MV-4-11 (cell line): ENCODE results near the gene NF2.
"Not testable (repeated sequence)": the region's sequence is repeated elsewhere in the genome, so short reads cannot be mapped to it uniquely, and the experiment has no call there.

ENCODE experiments used
- DNase-seq: peaks from one replicate; lab custom pipeline; 2025; lab: John Stamatoyannopoulos, UW

Gene NF2

GRCh38 chr22:29596408-29596807 lies 7.0 kb upstream of the NF2 start:
- no peak for DNase-seq

GRCh38 chr22:29597871-29598683 lies 5.4 kb upstream of the NF2 start:
- DNase-seq: not testable (repeated sequence)

- DNase-seq: no peak
Observed at GRCh38 chr22:29598684-29599020, 4.8 kb upstream of the NF2 start.

- DNase-seq: no peak
Observed at GRCh38 chr22:29604076-29604360, 585 bp downstream of the NF2 start.

GRCh38 chr22:29605527-29605850 lies 2.1 kb downstream of the NF2 start:
- DNase-seq: no peak

- DNase-seq: no peak
Observed at GRCh38 chr22:29606320-29606719, 2.9 kb downstream of the NF2 start.

GRCh38 chr22:29607426-29607825 lies 4.0 kb downstream of the NF2 start:
- DNase-seq: no peak

GRCh38 chr22:29609139-29609538 lies 5.7 kb downstream of the NF2 start:
- DNase-seq: no peak

GRCh38 chr22:29610780-29611179 lies 7.3 kb downstream of the NF2 start:
- DNase-seq: no peak

GRCh38 chr22:29615705-29616327 lies 12.4 kb downstream of the NF2 start:
- no peak for DNase-seq

- DNase-seq: no peak
Observed at GRCh38 chr22:29617922-29618629, 14.6 kb downstream of the NF2 start.

- DNase-seq: no peak
Observed at GRCh38 chr22:29621761-29622526, 18.5 kb downstream of the NF2 start.

- DNase-seq: no peak
Observed at GRCh38 chr22:29623059-29623458, 19.6 kb downstream of the NF2 start.

- peak; percentile 22 for DNase-seq
Observed at GRCh38 chr22:29623553-29624169, 20.2 kb downstream of the NF2 start.

- DNase-seq: peak; percentile 53
Observed at GRCh38 chr22:29625090-29625825, 21.8 kb downstream of the NF2 start.

- peak; percentile 44 for DNase-seq
Observed at GRCh38 chr22:29626497-29627195, 23.2 kb downstream of the NF2 start.

GRCh38 chr22:29627196-29627535 lies 23.7 kb downstream of the NF2 start:
- DNase-seq: no peak

- DNase-seq: no peak
Observed at GRCh38 chr22:29628996-29629902, 25.8 kb downstream of the NF2 start.

- no peak for DNase-seq
Observed at GRCh38 chr22:29629903-29630516, 26.6 kb downstream of the NF2 start.

GRCh38 chr22:29630987-29631386 lies 27.6 kb downstream of the NF2 start:
- no peak for DNase-seq
